Stimulated activated CD8-positive, alpha-beta memory T cell treated with anti-CD3 and anti-CD28 coated beads, Interleukin-12 subunit alpha, Interleukin-12 subunit beta, amount 100 ng/mL, for 1 hour (primary cell): ENCODE measurements around the gene ING5.
"Not testable (repeated sequence)": the region's sequence is repeated elsewhere in the genome, so short reads cannot be mapped to it uniquely, and the experiment has no call there.

Source experiments
- DNase-seq: peaks from one replicate; pipeline ENCODE4 v3.0.0-alpha.2; 2020; ENCODE audit warnings: low read depth

Gene ING5

GRCh38 chr2:241739177-241739576, 37.3 kb downstream of the ING5 start:
- DNase-seq: no peak

GRCh38 chr2:241739651-241740050, 37.8 kb downstream of the ING5 start:
- no peak for DNase-seq

GRCh38 chr2:241741016-241741415, 39.2 kb downstream of the ING5 start:
- DNase-seq: no peak

GRCh38 chr2:241742320-241742939, 40.6 kb downstream of the ING5 start:
- DNase-seq: no peak

GRCh38 chr2:241743008-241743407, 41.2 kb downstream of the ING5 start:
- not testable (repeated sequence) for DNase-seq

GRCh38 chr2:241743620-241744019, 41.8 kb downstream of the ING5 start:
- no peak for DNase-seq

GRCh38 chr2:241744028-241744754, 42.4 kb downstream of the ING5 start:
- no peak for DNase-seq

GRCh38 chr2:241745276-241745675, 43.4 kb downstream of the ING5 start:
- no peak for DNase-seq

- DNase-seq: no peak
Observed at GRCh38 chr2:241746084-241746483, 44.2 kb downstream of the ING5 start.

GRCh38 chr2:241748468-241749256, 46.8 kb downstream of the ING5 start:
- no peak for DNase-seq

GRCh38 chr2:241750076-241750840, 48.4 kb downstream of the ING5 start:
- DNase-seq: no peak

- DNase-seq: no peak
Observed at GRCh38 chr2:241751152-241751551, 49.3 kb downstream of the ING5 start.

- DNase-seq: no peak
Observed at GRCh38 chr2:241751776-241752175, 49.9 kb downstream of the ING5 start.

- no peak for DNase-seq
Observed at GRCh38 chr2:241752253-241752652, 50.4 kb downstream of the ING5 start.

GRCh38 chr2:241752689-241753276, 50.9 kb downstream of the ING5 start:
- DNase-seq: no peak

- DNase-seq: no peak
Observed at GRCh38 chr2:241753493-241753892, 51.7 kb downstream of the ING5 start.

- no peak for DNase-seq
Observed at GRCh38 chr2:241754042-241754441, 52.2 kb downstream of the ING5 start.

GRCh38 chr2:241755166-241755565, 53.3 kb downstream of the ING5 start:
- DNase-seq: no peak

- no peak for DNase-seq
Observed at GRCh38 chr2:241755777-241756176, 53.9 kb downstream of the ING5 start.

- no peak for DNase-seq
Observed at GRCh38 chr2:241759067-241759807, 57.4 kb downstream of the ING5 start.

GRCh38 chr2:241759893-241760292, 58.1 kb downstream of the ING5 start:
- not testable (repeated sequence) for DNase-seq
